Immature natural killer cell (primary cell): ENCODE results near the gene PLEKHA3. TPM values are rescaled to one million over a fixed set of nuclear protein-coding genes. Genes with fewer than 3 reads are reported as not detected.

Source experiments
- DNase-seq, 3 donors: peaks; one replicate each; pipeline ENCODE4 v3.0.0; 2022; ENCODE audit warnings: mixed read lengths in 1 of 3
- H3K27ac Mint-ChIP-seq, 6 donors: one replicate each; pipeline ENCODE4 v1.8.0; 2020; ENCODE audit warnings: mixed read lengths in 6 of 6, mild to moderate bottlenecking in 5 of 6, inconsistent platforms in 4 of 6, moderate library complexity in 3 of 6
- H3K27me3 Mint-ChIP-seq, 3 donors: one replicate each; pipeline ENCODE4 v1.8.0; 2020 to 2021; ENCODE audit warnings: low read depth in 3 of 3, mild to moderate bottlenecking in 3 of 3, mixed read lengths in 3 of 3, moderate library complexity in 3 of 3, inconsistent platforms in 1 of 3
- H3K36me3 Mint-ChIP-seq, 3 donors: one replicate each; pipeline ENCODE4 v1.8.0; 2020; ENCODE audit warnings: mixed read lengths in 3 of 3, inconsistent platforms in 2 of 3, mild to moderate bottlenecking in 2 of 3
- H3K4me1 Mint-ChIP-seq, 2 donors: one replicate each; pipeline ENCODE4 v1.8.0; 2020; ENCODE audit warnings: inconsistent platforms in 2 of 2, mild to moderate bottlenecking in 2 of 2, mixed read lengths in 2 of 2, moderate library complexity in 1 of 2
- H3K4me3 Mint-ChIP-seq, 5 donors: one replicate each; pipeline ENCODE4 v1.8.0; 2020; ENCODE audit warnings: mild to moderate bottlenecking in 5 of 5, mixed read lengths in 5 of 5, inconsistent platforms in 3 of 5, moderate library complexity in 3 of 5
- H3K9me3 Mint-ChIP-seq, 6 donors: one replicate each; pipeline ENCODE4 v1.8.0; 2020; ENCODE audit warnings: mild to moderate bottlenecking in 6 of 6, mixed read lengths in 6 of 6, inconsistent platforms in 4 of 6, moderate library complexity in 3 of 6
- polyA plus RNA-seq, 3 donors: library from polyadenylated mRNA; unstranded; fragments of 300-500 nt; fragmentation: Illumina TruSeq; gene quantifications; one replicate each; pipeline ENCODE4 v1.2.3, GENCODE V29; 2021

PLEKHA3 gene
- polyA plus RNA-seq, 3 donors from 2014 or later = 22.4 to 35.6 (median 27.7) TPM

- no peak for DNase-seq
- Mint-ChIP-seq H3K9me3 (no peaks in the 10 kb centered on the region), H3K4me1 (peaks cover 10 to 25% of the 10 kb centered on the region in 2 donors), H3K27ac (no peak overlapping the region), H3K27me3 (peaks cover 0 to 3% (median 0%) of the 10 kb centered on the region in 3 donors), H3K36me3 (peaks cover 18 to 48% (median 27%) of the 10 kb centered on the region in 3 donors), H3K4me3 (no peak overlapping the region)
Measured at GRCh38 chr2:178491612-178492011, 11.4 kb downstream of the PLEKHA3 start.

DNA sequence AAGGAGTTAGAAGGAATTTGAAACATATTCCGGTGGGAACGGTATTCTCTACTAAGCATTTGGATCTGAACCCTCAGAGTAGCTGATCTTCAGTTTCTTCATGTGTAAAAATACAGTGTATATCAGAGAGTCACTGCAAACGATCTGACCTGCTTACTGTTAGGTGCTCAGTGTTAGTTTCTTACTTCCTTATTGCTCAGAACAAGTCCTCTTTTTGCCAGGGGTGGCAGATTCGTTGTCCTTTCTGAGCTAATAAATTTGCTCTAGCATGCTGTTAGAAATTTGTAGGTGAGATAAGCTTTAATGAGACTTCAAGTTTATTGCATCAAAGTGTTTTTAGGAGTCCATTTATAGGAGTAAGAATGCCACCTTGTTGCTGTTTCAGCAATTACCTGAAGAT is 15.8 kb downstream of the PLEKHA3 start:
- peaks cover 0 to 2% (median 2%) of the 10 kb centered on the region in 3 donors for H3K27me3 Mint-ChIP-seq
- H3K9me3 Mint-ChIP-seq = no peaks in the 10 kb centered on the region
- DNase-seq = no peak
- H3K4me3 Mint-ChIP-seq = no peak overlapping the region
- peaks cover 22 to 47% (median 30%) of the 10 kb centered on the region in 3 donors for H3K36me3 Mint-ChIP-seq
- H3K27ac Mint-ChIP-seq = peak overlapping the region in 1 of 6 donors; percentile 4
- no peaks in the 10 kb centered on the region for H3K4me1 Mint-ChIP-seq

DNA sequence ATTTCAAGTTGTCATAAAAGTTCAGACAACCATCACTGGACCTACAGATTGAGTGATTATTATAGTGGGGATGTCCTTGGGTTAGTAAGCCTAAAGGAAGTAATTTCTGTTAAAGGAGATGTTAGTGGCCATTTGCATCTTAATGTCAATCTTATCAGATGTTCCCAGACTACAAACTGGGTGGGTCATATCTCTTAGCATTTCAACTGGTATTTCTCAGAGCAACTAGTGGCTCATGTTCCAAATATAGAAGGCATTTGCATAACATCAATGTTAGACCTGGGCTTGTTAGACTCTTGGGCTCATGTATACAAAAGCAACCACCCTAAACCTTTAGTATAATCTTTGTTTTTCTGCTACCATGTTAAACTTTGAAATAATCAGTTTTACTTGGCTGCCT is 17.9 kb downstream of the PLEKHA3 start:
- H3K4me1 Mint-ChIP-seq = no peaks in the 10 kb centered on the region
- no peak for DNase-seq
- no peak overlapping the region for H3K4me3 Mint-ChIP-seq
- H3K36me3 Mint-ChIP-seq = peaks cover 24 to 60% (median 37%) of the 10 kb centered on the region in 3 donors
- peaks cover 0 to 4% (median 2%) of the 10 kb centered on the region in 3 donors for H3K27me3 Mint-ChIP-seq
- H3K27ac Mint-ChIP-seq = peak overlapping the region in 1 of 6 donors; percentile 24
- no peaks in the 10 kb centered on the region for H3K9me3 Mint-ChIP-seq

DNA sequence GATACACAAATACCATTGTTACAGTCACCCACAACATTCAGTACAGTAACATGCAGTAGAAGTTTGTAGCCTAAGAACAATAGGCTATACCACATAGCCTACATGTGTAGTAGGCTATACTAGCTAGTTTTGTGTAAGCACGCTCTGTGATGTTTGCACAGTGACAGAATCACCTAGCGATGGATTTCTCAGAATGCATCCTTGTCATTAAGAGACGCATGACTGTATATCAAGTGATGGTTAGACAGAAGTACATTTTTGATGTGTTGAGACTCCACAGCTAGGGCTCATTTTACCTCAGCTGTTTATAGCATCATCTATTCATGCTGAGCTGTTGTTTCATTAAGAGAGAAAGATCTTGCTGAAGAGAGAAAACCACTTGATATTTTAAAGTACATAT is 19.4 kb downstream of the PLEKHA3 start:
- no peak for DNase-seq
- Mint-ChIP-seq H3K4me1 (no peaks in the 10 kb centered on the region), H3K4me3 (no peak overlapping the region), H3K27ac (no peak overlapping the region), H3K27me3 (peaks cover 0 to 4% (median 0%) of the 10 kb centered on the region in 3 donors), H3K9me3 (no peaks in the 10 kb centered on the region), H3K36me3 (peaks cover 24 to 61% (median 31%) of the 10 kb centered on the region in 3 donors)

GRCh38 chr2:178502751-178503150 is 22.5 kb downstream of the PLEKHA3 start:
- H3K27me3 Mint-ChIP-seq = peaks cover 0 to 2% (median 0%) of the 10 kb centered on the region in 3 donors
- H3K4me1 Mint-ChIP-seq = no peaks in the 10 kb centered on the region
- H3K9me3 Mint-ChIP-seq = no peaks in the 10 kb centered on the region
- H3K4me3 Mint-ChIP-seq = no peak overlapping the region
- H3K36me3 Mint-ChIP-seq = peaks cover 25 to 44% (median 29%) of the 10 kb centered on the region in 3 donors
- no peak for DNase-seq
- no peak overlapping the region for H3K27ac Mint-ChIP-seq

GRCh38 chr2:178506101-178506500 is 25.8 kb downstream of the PLEKHA3 start:
- no peaks in the 10 kb centered on the region for H3K4me1 Mint-ChIP-seq
- no peak for DNase-seq
- H3K27me3 Mint-ChIP-seq = peaks cover 0 to 2% (median 0%) of the 10 kb centered on the region in 3 donors
- peaks cover 13 to 31% (median 17%) of the 10 kb centered on the region in 3 donors for H3K36me3 Mint-ChIP-seq
- H3K4me3 Mint-ChIP-seq = no peak overlapping the region
- H3K9me3 Mint-ChIP-seq = no peaks in the 10 kb centered on the region
- H3K27ac Mint-ChIP-seq = peak overlapping the region in 2 of 6 donors; percentile 23 to 46

DNA sequence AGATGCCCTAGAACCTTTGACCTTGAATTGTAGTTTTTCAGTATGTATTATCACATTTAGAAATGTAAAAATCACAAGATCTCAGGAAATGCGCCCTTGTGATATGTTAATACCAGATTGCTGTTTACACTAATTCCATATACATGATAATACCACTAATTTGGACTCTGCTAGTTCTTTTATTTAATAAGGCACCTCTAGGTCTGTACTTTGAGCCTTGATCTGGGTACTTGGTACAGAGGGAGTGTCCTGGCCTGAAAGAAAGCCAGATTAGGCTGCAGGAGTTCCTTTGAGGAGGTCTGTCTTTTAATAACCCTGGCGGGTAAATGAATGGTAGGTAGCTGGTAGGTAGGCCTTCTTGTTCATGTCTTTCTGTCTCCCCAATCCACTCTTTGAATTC is 26.3 kb downstream of the PLEKHA3 start:
- Mint-ChIP-seq H3K9me3 (no peaks in the 10 kb centered on the region), H3K4me1 (no peaks in the 10 kb centered on the region), H3K4me3 (no peak overlapping the region), H3K27me3 (peaks cover 0 to 2% (median 0%) of the 10 kb centered on the region in 3 donors), H3K27ac (peak overlapping the region in 2 of 6 donors; percentile 23 to 46), H3K36me3 (peaks cover 9 to 27% (median 14%) of the 10 kb centered on the region in 3 donors)
- no peak for DNase-seq

DNA sequence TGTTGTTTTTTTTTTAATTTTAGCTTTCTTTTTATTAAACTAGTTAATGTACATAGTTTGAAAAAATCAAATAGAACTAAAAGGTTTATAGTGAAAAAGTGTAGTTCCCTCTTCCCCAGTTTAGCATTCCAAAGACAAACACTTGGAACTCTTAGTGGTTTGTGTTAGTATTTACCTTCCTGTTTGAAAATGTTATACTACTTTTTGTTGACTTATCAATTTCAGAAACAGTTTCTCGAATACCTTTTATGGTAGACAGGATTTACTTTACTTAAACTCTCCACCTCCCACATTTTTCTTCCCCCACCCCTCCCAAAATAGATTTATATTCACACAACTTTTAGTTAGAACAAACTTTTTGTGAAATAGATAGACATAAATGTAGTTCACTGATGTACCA is 26.7 kb downstream of the PLEKHA3 start:
- H3K27me3 Mint-ChIP-seq = peaks cover 0 to 2% (median 0%) of the 10 kb centered on the region in 3 donors
- peaks cover 9 to 26% (median 13%) of the 10 kb centered on the region in 3 donors for H3K36me3 Mint-ChIP-seq
- no peaks in the 10 kb centered on the region for H3K9me3 Mint-ChIP-seq
- no peak overlapping the region for H3K4me3 Mint-ChIP-seq
- H3K4me1 Mint-ChIP-seq = no peaks in the 10 kb centered on the region
- DNase-seq = no peak
- peak overlapping the region in 1 of 6 donors; percentile 46 for H3K27ac Mint-ChIP-seq

- Mint-ChIP-seq H3K27ac (no peak overlapping the region), H3K4me3 (no peak overlapping the region), H3K36me3 (peaks cover 8 to 22% (median 13%) of the 10 kb centered on the region in 3 donors), H3K9me3 (no peaks in the 10 kb centered on the region), H3K4me1 (peaks cover 0 to 5% of the 10 kb centered on the region in 2 donors), H3K27me3 (no peaks in the 10 kb centered on the region)
- no peak for DNase-seq
Measured at GRCh38 chr2:178508646-178509045, 28.4 kb downstream of the PLEKHA3 start.

GRCh38 chr2:178510384-178510783 is 30.1 kb downstream of the PLEKHA3 start:
- peaks cover 13 to 22% (median 20%) of the 10 kb centered on the region in 3 donors for H3K36me3 Mint-ChIP-seq
- H3K9me3 Mint-ChIP-seq = no peaks in the 10 kb centered on the region
- DNase-seq = no peak
- H3K4me1 Mint-ChIP-seq = peaks cover 0 to 11% of the 10 kb centered on the region in 2 donors
- H3K27ac Mint-ChIP-seq = no peak overlapping the region
- H3K4me3 Mint-ChIP-seq = no peak overlapping the region
- H3K27me3 Mint-ChIP-seq = no peaks in the 10 kb centered on the region

- H3K4me1 Mint-ChIP-seq = peaks cover 0 to 11% of the 10 kb centered on the region in 2 donors
- no peaks in the 10 kb centered on the region for H3K27me3 Mint-ChIP-seq
- H3K4me3 Mint-ChIP-seq = no peak overlapping the region
- H3K36me3 Mint-ChIP-seq = peaks cover 15 to 22% (median 15%) of the 10 kb centered on the region in 3 donors
- H3K9me3 Mint-ChIP-seq = no peaks in the 10 kb centered on the region
- H3K27ac Mint-ChIP-seq = no peak overlapping the region
- no peak for DNase-seq
Measured at GRCh38 chr2:178512484-178512883, 32.2 kb downstream of the PLEKHA3 start.

- Mint-ChIP-seq H3K4me1 (peaks cover 0 to 11% of the 10 kb centered on the region in 2 donors), H3K27ac (no peak overlapping the region), H3K27me3 (no peaks in the 10 kb centered on the region), H3K36me3 (peaks cover 15 to 22% (median 20%) of the 10 kb centered on the region in 3 donors), H3K9me3 (no peaks in the 10 kb centered on the region), H3K4me3 (no peak overlapping the region)
- DNase-seq = no peak
Measured at GRCh38 chr2:178513876-178514275, 33.6 kb downstream of the PLEKHA3 start.

- no peak for DNase-seq
- no peaks in the 10 kb centered on the region for H3K9me3 Mint-ChIP-seq
- no peak overlapping the region for H3K4me3 Mint-ChIP-seq
- peaks cover 12 to 20% (median 20%) of the 10 kb centered on the region in 3 donors for H3K36me3 Mint-ChIP-seq
- no peaks in the 10 kb centered on the region for H3K27me3 Mint-ChIP-seq
- no peak overlapping the region for H3K27ac Mint-ChIP-seq
- H3K4me1 Mint-ChIP-seq = peaks cover 0 to 11% of the 10 kb centered on the region in 2 donors
Measured at GRCh38 chr2:178514664-178515063, 34.4 kb downstream of the PLEKHA3 start.

DNA sequence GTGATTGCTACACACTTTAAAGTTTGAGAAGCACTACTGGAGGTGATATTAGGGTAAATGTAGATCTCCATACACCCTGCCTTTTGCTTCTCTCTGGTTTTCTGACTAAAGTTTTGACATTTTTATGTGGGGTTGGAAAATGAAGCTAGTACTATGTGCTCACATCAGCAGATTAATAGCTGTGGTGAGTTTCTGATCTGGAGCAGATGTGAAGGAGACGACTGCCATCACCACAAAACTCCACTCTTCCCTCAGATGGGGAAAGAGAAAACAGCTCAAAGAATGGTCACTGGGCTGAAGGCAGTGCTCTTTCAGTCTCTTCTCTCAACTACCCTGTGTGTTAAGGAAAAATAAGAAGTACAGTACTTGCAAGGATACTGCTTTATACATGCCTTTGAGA is 37.2 kb downstream of the PLEKHA3 start:
- Mint-ChIP-seq H3K27me3 (no peaks in the 10 kb centered on the region), H3K4me3 (no peak overlapping the region), H3K4me1 (peaks cover 1 to 11% of the 10 kb centered on the region in 2 donors), H3K27ac (no peak overlapping the region), H3K36me3 (peaks cover 11 to 23% (median 12%) of the 10 kb centered on the region in 3 donors), H3K9me3 (no peaks in the 10 kb centered on the region)
- no peak for DNase-seq
